PC-3 (cell line): ENCODE data around the gene C3orf33.

Source experiments
- EZH2phosphoT487 ChIP-seq: fragments of 300-600 bp; sonication (generic); IDR thresholded peaks from 2 replicates; pipeline ENCODE4 v1.6.1; 2018; ENCODE audit warnings: mild to moderate bottlenecking, antibody characterized with exemption, low read length, borderline replicate concordance
- TF ChIP-seq, protein P1 (sequence below): fragments of 300-600 bp; sonication (generic); conservative IDR thresholded peaks from 2 replicates; pipeline ENCODE4 v1.5.1; 2017; ENCODE audit warnings: antibody characterized with exemption, low read depth, mild to moderate bottlenecking, low read length

DNA sequence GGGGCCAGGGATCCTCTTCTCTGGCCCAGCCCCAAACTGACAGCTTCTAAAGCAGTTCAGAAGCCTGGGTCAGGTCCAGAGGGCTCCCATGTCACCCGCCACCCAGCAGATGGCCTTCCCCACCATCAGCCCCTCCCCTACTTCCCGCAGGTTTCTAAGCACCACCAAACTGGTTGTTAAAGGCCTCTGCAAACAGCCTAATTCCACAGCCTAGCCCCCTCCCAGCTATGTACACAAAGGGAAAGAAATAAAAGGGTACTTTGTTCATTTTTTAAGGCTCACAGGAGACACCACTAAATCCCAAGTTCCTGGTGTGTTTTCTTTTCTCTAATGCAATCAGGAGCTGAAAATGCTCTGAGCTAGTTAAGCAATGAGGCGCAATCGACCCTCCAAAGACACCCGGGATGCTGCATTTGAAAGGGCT is 91.8 kb downstream of the C3orf33 start:
- TF ChIP-seq, protein P1, sequence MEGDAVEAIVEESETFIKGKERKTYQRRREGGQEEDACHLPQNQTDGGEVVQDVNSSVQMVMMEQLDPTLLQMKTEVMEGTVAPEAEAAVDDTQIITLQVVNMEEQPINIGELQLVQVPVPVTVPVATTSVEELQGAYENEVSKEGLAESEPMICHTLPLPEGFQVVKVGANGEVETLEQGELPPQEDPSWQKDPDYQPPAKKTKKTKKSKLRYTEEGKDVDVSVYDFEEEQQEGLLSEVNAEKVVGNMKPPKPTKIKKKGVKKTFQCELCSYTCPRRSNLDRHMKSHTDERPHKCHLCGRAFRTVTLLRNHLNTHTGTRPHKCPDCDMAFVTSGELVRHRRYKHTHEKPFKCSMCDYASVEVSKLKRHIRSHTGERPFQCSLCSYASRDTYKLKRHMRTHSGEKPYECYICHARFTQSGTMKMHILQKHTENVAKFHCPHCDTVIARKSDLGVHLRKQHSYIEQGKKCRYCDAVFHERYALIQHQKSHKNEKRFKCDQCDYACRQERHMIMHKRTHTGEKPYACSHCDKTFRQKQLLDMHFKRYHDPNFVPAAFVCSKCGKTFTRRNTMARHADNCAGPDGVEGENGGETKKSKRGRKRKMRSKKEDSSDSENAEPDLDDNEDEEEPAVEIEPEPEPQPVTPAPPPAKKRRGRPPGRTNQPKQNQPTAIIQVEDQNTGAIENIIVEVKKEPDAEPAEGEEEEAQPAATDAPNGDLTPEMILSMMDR: no peak
- TF ChIP-seq EZH2phosphoT487: no peak
